ENCODE data around the gene ATG16L1. TPM values are rescaled to one million over a fixed set of nuclear protein-coding genes. Genes with fewer than 3 reads are reported as not detected.
A peak's percentile ranks its signal among the peaks of the same experiment; 100 is the strongest.

ATG16L1 gene
- total and polyA plus RNA-seq, 2 experiments from 2014 or later, result 15.3 to 37.9 TPM

GRCh38 chr2:233342301-233342700 lies 90.8 kb downstream of the ATG16L1 start:
- H3K27me3 ChIP-seq (ENCODE audit: insufficient read depth), result no peaks in the 10 kb centered on the region
- H3K4me2 ChIP-seq, result no peak overlapping the region
- H3K4me1 ChIP-seq (ENCODE audit: insufficient read depth), result no peaks in the 10 kb centered on the region
- H3K36me3 ChIP-seq (ENCODE audit: insufficient read depth), result no peaks in the 10 kb centered on the region
- H2AFZ ChIP-seq, result peak overlapping the region; percentile 76
- Mint-ChIP-seq H3K9me3 (no peaks in the 10 kb centered on the region; the same call in 2 of the 3 replicates), H3K27ac (no peak overlapping the region), H3K4me1 (peaks cover 3% of the 10 kb centered on the region; the same call in 2 of the 3 replicates), H3K4me3 (no peak overlapping the region), H3K36me3 (ENCODE audit: low read depth) (no peaks in the 10 kb centered on the region), H3K27me3 (ENCODE audit: insufficient read depth, low read depth, poor library complexity) (peaks cover 15% of the 10 kb centered on the region)
- TF ChIP-seq NANOG (IDR thresholded peaks at IDR 0.05; ENCODE audit: borderline replicate concordance), result no peak
- TF ChIP-seq STAT1 (IDR thresholded peaks at IDR 0.05; ENCODE audit: unreplicated experiment), result no peak
- TF ChIP-seq REST (IDR thresholded peaks at IDR 0.05; ENCODE audit: unreplicated experiment), result no peak
- TF ChIP-seq EZH2phosphoT487 (IDR thresholded peaks at IDR 0.05; ENCODE audit: unreplicated experiment), result no peak
- no peak for TF ChIP-seq ZNF114 (CRISPR knock-in tag; IDR thresholded peaks at IDR 0.05)
- no peak for TF ChIP-seq ZNF331 (CRISPR knock-in tag; IDR thresholded peaks at IDR 0.05; ENCODE audit: low read depth)
- TF ChIP-seq ZNF462 (CRISPR knock-in tag; IDR thresholded peaks at IDR 0.05), result no peak
- TF ChIP-seq EZH2 (IDR thresholded peaks at IDR 0.05; ENCODE audit: low read depth, unreplicated experiment), result no peak
- TF ChIP-seq CREB1 (CRISPR knock-in tag; IDR thresholded peaks at IDR 0.05; ENCODE audit: low read depth), result no peak
- no peaks in the 10 kb centered on the region for H3K79me2 ChIP-seq (replicated peaks; ENCODE audit: insufficient read depth)
- no peaks in the 10 kb centered on the region for H4K20me1 ChIP-seq (replicated peaks; ENCODE audit: insufficient read depth)
- ATAC-seq, result no peak
- H3K9me2 ChIP-seq (ENCODE audit: insufficient read depth), result peaks cover 2% of the 10 kb centered on the region; the same call in 1 of the 2 replicates
- no peaks in the 10 kb centered on the region for H3F3A ChIP-seq (replicated peaks; ENCODE audit: low read depth)
- no peak overlapping the region for H3K4me3 ChIP-seq
- H3K27ac ChIP-seq (ENCODE audit: low read depth), result no peak overlapping the region
- DNase-seq (ENCODE audit: low spot score), result no peak
